ENCODE data around the gene TRDMT1. TPM values are rescaled to one million over a fixed set of nuclear protein-coding genes. Genes with fewer than 3 reads are reported as not detected.

TRDMT1 gene
- total RNA-seq, 1 donor from 2014 or later, result 4.2 TPM

DNA sequence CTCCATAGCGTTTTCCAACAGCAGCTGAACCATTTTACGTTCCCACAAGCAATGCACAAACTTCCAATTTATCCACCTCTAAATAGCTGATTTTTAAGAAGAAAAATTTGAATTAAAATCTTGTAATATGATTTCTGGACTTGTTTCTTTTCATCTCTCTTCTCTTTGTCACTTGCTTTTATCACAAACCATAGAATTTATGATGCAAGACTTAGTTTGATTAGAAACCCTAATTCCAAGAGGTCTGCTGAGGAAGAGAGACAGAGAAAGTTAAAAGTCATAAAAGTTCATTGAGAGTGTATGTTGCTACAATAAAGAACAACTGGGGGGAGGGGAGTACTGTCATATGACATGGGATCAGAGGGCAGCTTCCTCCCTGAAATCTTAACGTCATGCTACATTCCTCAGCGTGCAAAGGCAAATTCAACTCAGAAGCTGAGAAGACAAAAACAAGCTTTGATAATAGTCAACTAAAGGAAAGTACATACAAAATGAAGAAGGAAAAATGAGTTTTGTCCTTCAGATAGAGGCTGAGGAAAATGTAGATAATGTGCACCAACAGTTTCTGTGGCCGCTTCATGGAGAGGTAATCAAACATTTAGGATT lies 53.5 kb downstream of the TRDMT1 start:
- Mint-ChIP-seq H3K27me3 (ENCODE audit: low read depth) (peaks cover 1% of the 10 kb centered on the region), H3K4me3 (ENCODE audit: low read depth) (no peak overlapping the region), H3K4me1 (ENCODE audit: low read depth) (peaks cover 26% of the 10 kb centered on the region), H3K9me3 (no peaks in the 10 kb centered on the region), H3K27ac (no peak overlapping the region), H3K36me3 (ENCODE audit: low read depth) (no peaks in the 10 kb centered on the region)
- intact Hi-C loops (cut with micrococcal nuclease), result no loop called here
- DNase-seq (ENCODE audit: low spot score), result no peak

DNA sequence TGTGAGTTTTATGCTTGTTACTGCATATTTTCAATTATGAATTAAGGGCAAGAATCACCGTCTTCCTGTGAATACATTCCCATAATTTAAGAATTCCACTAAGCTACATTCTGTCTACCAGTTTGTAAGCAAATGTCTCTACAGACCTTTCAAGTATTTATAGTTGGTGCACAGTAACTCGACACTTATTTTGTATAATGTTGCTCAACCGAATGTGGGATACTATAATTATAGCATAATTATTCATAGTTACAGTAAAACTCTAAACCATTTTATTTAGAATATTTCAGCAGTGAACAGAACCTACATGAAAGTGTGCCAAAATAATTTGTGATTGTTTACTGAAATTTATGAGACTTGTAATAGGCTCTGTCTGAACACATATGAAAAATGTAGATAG lies 54.6 kb downstream of the TRDMT1 start:
- H3K4me3 Mint-ChIP-seq (ENCODE audit: low read depth), result no peak overlapping the region
- intact Hi-C loops (cut with micrococcal nuclease), result no loop called here

DNA sequence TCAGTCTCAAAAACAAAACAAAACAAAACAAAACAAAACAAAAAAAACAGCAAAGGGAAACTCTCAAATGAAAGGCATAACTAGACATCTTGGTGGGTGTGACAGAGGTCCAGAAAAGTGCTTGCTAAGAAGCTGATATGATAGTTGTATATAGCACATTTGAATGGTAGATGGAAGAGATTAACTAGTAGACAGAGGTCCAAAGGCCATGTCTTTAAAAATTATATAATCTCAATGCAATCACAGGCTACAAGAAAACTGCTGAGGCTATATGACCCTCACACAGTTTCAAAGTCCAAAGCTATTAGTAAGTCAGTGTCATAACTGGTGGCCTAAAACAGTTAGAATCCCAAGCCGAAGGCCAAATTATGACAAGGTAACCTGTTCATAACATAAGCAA lies 56.2 kb downstream of the TRDMT1 start:
- intact Hi-C loops (cut with micrococcal nuclease), result loop anchor here (2.0 kb wide), 2 partner anchors 84 to 116 kb away; partner anchors contain the start of gene VIM
- H3K4me3 Mint-ChIP-seq (ENCODE audit: low read depth), result no peak overlapping the region

More for the DNA sequence above, 54.6 kb downstream of the TRDMT1 start:
- Mint-ChIP-seq H3K36me3 (ENCODE audit: low read depth) (no peaks in the 10 kb centered on the region), H3K27ac (no peak overlapping the region), H3K27me3 (ENCODE audit: low read depth) (peaks cover 1% of the 10 kb centered on the region), H3K4me1 (ENCODE audit: low read depth) (peaks cover 30% of the 10 kb centered on the region), H3K9me3 (no peaks in the 10 kb centered on the region)
- no peak for DNase-seq (ENCODE audit: low spot score)

DNA sequence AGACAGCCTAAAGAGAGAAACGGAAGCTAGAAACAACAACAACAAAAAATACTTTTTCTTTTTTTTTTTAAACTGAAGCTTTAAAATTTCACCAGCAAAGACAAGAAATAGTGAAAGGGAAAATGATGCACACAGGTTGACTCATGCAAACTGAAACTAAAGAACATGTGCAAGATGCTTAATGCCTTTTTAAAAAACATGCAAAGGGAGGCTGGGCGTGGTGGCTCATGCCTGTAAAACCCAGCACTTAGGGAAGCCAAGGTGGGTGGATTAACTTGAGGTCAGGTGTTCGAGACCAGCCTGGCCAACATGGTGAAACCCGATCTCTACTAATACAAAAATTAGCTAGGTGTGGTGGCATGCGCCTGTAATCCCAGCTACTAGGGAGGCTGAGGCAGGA lies 56.7 kb downstream of the TRDMT1 start:
- Mint-ChIP-seq H3K4me1 (ENCODE audit: low read depth) (peaks cover 37% of the 10 kb centered on the region), H3K27me3 (ENCODE audit: low read depth) (peaks cover 1% of the 10 kb centered on the region), H3K36me3 (ENCODE audit: low read depth) (no peaks in the 10 kb centered on the region), H3K4me3 (ENCODE audit: low read depth) (no peak overlapping the region), H3K27ac (peak overlapping the region; percentile 50), H3K9me3 (no peaks in the 10 kb centered on the region)
- intact Hi-C loops (cut with micrococcal nuclease), result loop anchor here (1.0 to 2.0 kb wide), 3 partner anchors 84 to 142 kb away; partner anchors contain the start of gene VIM
- peak; percentile 50 for DNase-seq (ENCODE audit: low spot score)

More for the DNA sequence above, 56.2 kb downstream of the TRDMT1 start:
- DNase-seq (ENCODE audit: low spot score), result no peak
- Mint-ChIP-seq H3K27ac (peak overlapping the region; percentile 50), H3K36me3 (ENCODE audit: low read depth) (no peaks in the 10 kb centered on the region), H3K27me3 (ENCODE audit: low read depth) (peaks cover 1% of the 10 kb centered on the region), H3K4me1 (ENCODE audit: low read depth) (peaks cover 37% of the 10 kb centered on the region), H3K9me3 (no peaks in the 10 kb centered on the region)

DNA sequence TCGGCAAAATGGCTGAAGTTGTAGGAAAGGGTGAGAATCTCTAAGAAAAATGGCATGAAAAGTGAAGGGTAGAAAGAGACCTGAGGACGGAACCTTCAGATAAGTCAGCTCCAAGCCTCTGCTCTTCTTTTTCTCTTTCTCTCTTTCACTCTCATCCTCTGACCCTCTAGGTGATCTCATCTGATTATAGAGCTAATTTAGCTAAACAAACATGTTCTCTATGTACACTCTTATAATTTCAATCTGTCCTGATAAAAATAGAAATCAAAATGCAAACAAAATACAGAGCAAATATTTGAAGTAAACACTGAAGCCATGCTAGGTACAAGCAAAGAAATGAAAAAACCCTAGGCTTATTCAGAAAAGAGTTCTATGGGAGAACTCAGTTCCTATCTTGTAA lies 57.4 kb downstream of the TRDMT1 start:
- Mint-ChIP-seq H3K36me3 (ENCODE audit: low read depth) (no peaks in the 10 kb centered on the region), H3K27ac (no peak overlapping the region), H3K4me3 (ENCODE audit: low read depth) (no peak overlapping the region), H3K27me3 (ENCODE audit: low read depth) (peaks cover 5% of the 10 kb centered on the region), H3K4me1 (ENCODE audit: low read depth) (peaks cover 37% of the 10 kb centered on the region), H3K9me3 (no peaks in the 10 kb centered on the region)
- DNase-seq (ENCODE audit: low spot score), result no peak
- intact Hi-C loops (cut with micrococcal nuclease), result loop anchor here (1.0 to 2.0 kb wide), 3 partner anchors 85 to 142 kb away; partner anchors contain the start of gene VIM

DNA sequence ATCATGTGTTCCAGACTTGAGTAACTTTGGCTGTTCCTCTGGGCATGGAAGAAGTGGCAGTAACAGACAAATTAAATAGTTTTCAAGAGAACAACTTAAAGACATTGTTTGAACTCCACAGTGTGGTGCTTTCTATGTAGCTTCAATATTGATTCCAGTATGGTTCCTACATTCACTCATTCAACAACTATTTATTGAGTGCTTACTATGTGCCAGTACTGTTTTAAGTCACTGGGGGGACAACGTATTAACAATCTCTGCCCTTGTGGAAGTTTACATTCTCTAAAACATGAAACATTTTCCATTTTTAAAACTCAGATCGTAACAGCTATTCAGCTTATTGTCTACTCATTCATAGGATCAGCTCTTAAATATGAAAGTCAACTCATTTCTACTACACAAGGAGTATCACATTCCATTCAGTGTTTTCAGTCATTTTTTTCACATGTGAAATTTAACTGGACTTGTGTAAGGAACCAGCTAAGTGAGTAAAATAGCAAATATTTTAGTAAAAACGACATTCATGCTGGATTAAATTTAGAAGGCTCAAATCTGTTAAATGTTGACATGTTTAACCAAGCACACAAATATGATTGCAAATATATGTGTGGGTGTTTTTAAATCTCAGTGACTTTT lies 58.3 kb downstream of the TRDMT1 start:
- intact Hi-C loops (cut with micrococcal nuclease), result no loop called here
- Mint-ChIP-seq H3K36me3 (ENCODE audit: low read depth) (no peaks in the 10 kb centered on the region), H3K4me3 (ENCODE audit: low read depth) (no peak overlapping the region), H3K27me3 (ENCODE audit: low read depth) (peaks cover 5% of the 10 kb centered on the region), H3K9me3 (no peaks in the 10 kb centered on the region), H3K27ac (no peak overlapping the region), H3K4me1 (ENCODE audit: low read depth) (peaks cover 37% of the 10 kb centered on the region)
- DNase-seq (ENCODE audit: low spot score), result no peak

DNA sequence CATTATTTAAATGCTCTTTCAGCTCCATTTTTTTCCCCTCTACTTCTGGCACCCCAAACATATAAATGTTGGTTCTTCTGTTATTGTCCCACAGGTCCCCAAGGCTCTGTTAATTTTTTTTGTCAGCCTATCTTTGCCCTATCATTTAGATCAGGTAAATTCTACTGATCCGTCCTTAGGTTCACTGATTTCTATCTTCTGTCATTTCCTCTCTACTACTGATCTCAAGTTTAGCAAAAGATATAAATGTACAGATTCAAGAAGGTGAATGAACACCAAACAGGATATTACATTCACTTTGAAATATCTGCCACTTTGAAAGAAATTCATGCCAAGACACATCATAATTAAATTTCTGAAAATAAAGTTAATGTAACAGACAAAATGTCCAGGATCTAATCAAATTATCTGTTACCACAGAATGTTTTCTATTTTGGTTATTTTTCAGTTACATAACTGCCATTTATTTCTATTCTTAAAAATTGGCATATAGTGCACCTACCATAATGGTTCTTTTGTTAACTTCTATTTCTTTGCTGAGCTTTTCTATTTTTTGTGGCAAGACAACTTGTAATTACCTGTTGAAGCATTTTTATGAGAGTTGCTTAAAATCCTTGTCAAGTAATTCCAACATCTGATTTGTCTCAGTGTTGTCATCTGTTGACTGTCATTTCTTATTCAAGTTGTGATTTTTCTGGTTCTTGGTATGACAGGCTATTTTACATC lies 59.8 kb downstream of the TRDMT1 start:
- no peaks in the 10 kb centered on the region for H3K36me3 Mint-ChIP-seq (ENCODE audit: low read depth)
- no peak overlapping the region for H3K4me3 Mint-ChIP-seq (ENCODE audit: low read depth)
- H3K9me3 Mint-ChIP-seq, result no peaks in the 10 kb centered on the region
- H3K27ac Mint-ChIP-seq, result no peak overlapping the region
- peaks cover 10% of the 10 kb centered on the region for H3K27me3 Mint-ChIP-seq (ENCODE audit: low read depth)
- peaks cover 37% of the 10 kb centered on the region for H3K4me1 Mint-ChIP-seq (ENCODE audit: low read depth)
- no peak for DNase-seq (ENCODE audit: low spot score)
- intact Hi-C loops (cut with micrococcal nuclease), result no loop called here

DNA sequence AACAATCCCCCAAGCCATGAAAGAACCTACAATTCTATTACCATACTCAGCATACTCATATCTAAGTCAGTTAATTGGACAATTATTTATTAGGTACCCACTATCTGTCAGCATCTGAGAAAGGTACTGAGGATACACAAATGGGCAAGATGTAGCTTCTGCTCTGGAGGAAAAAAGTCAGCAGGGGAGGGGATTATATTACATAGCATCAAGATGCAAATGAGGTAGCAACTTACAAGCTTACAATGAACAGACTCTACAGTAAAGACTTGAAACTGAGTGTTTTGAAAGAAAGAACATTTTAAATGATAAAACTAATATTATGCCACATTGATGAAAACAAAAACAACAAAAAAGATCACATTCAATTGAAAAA lies 61.1 kb downstream of the TRDMT1 start:
- Mint-ChIP-seq H3K4me3 (ENCODE audit: low read depth) (no peak overlapping the region), H3K36me3 (ENCODE audit: low read depth) (no peaks in the 10 kb centered on the region), H3K4me1 (ENCODE audit: low read depth) (peaks cover 30% of the 10 kb centered on the region), H3K27ac (no peak overlapping the region), H3K27me3 (ENCODE audit: low read depth) (peaks cover 13% of the 10 kb centered on the region), H3K9me3 (no peaks in the 10 kb centered on the region)
- intact Hi-C loops (cut with micrococcal nuclease), result no loop called here
- DNase-seq (ENCODE audit: low spot score), result no peak

DNA sequence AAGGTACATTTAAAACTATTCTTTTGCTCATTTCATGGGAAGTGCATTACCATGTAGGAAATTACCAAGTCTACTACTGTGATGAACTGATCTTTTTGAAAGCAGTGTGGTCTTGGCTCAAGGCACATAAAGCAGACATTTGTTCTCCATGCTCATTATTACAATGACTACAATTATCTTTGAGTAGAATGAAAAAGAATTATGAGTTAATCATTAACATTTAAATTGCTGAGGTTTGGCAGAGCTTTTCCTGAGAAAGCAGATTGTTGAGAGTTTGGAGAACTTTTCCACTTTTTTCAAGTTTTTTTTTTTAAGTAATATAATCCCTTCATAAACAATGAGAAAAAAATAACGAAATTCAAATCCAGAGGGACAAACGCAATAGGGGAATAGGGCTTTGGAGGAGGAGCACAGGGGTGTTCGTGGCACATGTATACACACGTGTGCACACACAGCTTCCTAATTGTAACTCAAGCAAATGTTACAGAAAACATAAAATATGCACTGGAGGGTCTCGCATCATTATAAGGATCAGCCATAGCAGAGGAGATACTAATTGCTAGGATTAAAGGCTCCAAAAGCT lies 62.9 kb downstream of the TRDMT1 start:
- intact Hi-C loops (cut with micrococcal nuclease), result no loop called here
- peaks cover 20% of the 10 kb centered on the region for H3K27me3 Mint-ChIP-seq (ENCODE audit: low read depth)
- peaks cover 15% of the 10 kb centered on the region for H3K4me1 Mint-ChIP-seq (ENCODE audit: low read depth)
- no peaks in the 10 kb centered on the region for H3K36me3 Mint-ChIP-seq (ENCODE audit: low read depth)
- no peak overlapping the region for H3K4me3 Mint-ChIP-seq (ENCODE audit: low read depth)
- DNase-seq (ENCODE audit: low spot score), result no peak
- no peaks in the 10 kb centered on the region for H3K9me3 Mint-ChIP-seq
- H3K27ac Mint-ChIP-seq, result no peak overlapping the region

DNA sequence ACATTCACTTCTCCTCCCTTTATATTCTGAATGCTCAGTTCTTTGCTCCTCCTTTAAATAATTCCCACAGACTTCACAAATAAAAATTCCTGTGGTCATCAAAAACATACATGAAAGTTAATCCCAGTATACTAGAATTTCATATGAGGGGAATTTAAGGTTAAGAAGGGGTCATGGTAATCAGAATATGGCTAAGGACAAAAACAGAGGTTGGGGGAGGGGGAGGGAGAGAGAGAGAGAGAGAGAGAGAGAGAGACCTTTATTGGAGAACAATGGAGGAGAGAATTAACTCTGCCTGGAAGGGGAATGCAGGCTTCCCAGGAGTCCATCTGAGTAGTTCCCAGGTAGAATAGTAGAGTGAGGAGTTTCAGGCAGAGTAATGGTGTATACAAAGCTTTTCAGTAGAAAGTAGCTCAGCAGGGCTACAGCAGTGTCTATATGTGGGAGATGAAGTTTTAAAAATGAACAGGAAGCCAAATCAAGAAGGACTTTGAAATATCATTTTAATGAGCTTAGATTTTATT lies 66.7 kb downstream of the TRDMT1 start:
- Mint-ChIP-seq H3K27ac (no peak overlapping the region), H3K36me3 (ENCODE audit: low read depth) (no peaks in the 10 kb centered on the region), H3K4me3 (ENCODE audit: low read depth) (no peak overlapping the region), H3K27me3 (ENCODE audit: low read depth) (peaks cover 31% of the 10 kb centered on the region), H3K4me1 (ENCODE audit: low read depth) (no peaks in the 10 kb centered on the region), H3K9me3 (no peaks in the 10 kb centered on the region)
- DNase-seq (ENCODE audit: low spot score), result no peak
- intact Hi-C loops (cut with micrococcal nuclease), result no loop called here

DNA sequence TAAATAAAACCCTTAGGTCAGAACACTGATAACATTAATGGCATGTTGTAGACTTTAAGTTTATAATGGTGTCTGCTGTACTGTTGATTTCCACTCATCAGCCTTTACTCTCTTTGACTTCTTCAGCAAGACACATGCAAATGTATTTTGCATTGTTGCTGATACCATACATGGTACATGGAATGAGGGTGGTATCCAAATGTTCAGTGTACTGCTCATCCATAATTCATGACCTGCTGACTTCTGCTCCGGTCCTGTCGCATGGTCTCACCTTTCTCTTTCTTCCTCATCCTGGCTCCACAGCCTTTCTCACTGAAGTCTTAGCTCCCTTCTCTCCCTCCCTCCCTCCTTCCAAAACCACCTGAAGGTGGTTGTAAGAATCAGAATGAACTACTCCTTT lies 67.2 kb downstream of the TRDMT1 start:
- DNase-seq (ENCODE audit: low spot score), result no peak
- Mint-ChIP-seq H3K36me3 (ENCODE audit: low read depth) (no peaks in the 10 kb centered on the region), H3K9me3 (no peaks in the 10 kb centered on the region), H3K4me1 (ENCODE audit: low read depth) (no peaks in the 10 kb centered on the region), H3K27ac (no peak overlapping the region), H3K4me3 (ENCODE audit: low read depth) (no peak overlapping the region), H3K27me3 (ENCODE audit: low read depth) (peaks cover 32% of the 10 kb centered on the region)
- intact Hi-C loops (cut with micrococcal nuclease), result no loop called here

DNA sequence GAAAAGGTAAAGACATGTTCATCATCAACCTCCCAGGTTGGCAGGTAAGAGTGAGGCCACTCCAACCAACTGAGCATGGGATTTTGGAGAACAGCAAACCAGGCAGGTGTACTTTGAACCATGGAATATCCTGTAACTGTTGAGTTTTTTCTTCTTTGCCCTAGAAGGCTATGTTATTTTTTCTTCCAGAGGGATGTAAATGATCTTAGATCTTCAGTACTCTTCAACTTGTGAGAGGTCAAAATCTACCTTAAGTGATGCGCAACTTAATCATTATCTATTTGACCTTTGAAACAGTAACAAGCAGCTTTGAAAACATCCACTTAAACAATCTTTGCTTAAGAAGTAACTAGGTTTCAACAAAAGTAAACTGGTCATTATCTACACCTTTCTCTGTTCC lies 71.7 kb downstream of the TRDMT1 start, which contains the start of gene CUBN:
Gene CUBN, minus strand, starts transcription at position 71 of the 400 bp plus-strand sequence. Its CDS starts 46 bp downstream, at position 25.
- peaks cover 21% of the 10 kb centered on the region for H3K27me3 Mint-ChIP-seq (ENCODE audit: low read depth)

More for the DNA sequence above, 71.7 kb downstream of the TRDMT1 start, which contains the start of gene CUBN:
- peaks cover 4% of the 10 kb centered on the region for H3K4me1 Mint-ChIP-seq (ENCODE audit: low read depth)
- DNase-seq (ENCODE audit: low spot score), result no peak
- intact Hi-C loops (cut with micrococcal nuclease), result no loop called here
- no peak within 1 kb of the TSS for H3K4me3 Mint-ChIP-seq (ENCODE audit: low read depth)
- H3K36me3 Mint-ChIP-seq (ENCODE audit: low read depth), result no peaks in the 10 kb centered on the region
- no peaks in the 10 kb centered on the region for H3K9me3 Mint-ChIP-seq
- H3K27ac Mint-ChIP-seq, result no peak within 1 kb of the TSS

Data from activated T-helper 2 cell treated with anti-CD3 and anti-CD28 coated beads, Interferon-gamma antibody, Interleukin-2, Interleukin-4, amounts not matched to agents 10 μg/mL and 5 μg/mL and 100 μg/mL, durations not matched to agents 14 hours and 24 hours and 36 hours (primary cell).